Fibroblast of lung (primary cell): Measurements from ENCODE around the gene TYW1. TPM values are rescaled to one million over a fixed set of nuclear protein-coding genes. Genes with fewer than 3 reads are reported as not detected.
"Not testable (repeated sequence)": the region's sequence is repeated elsewhere in the genome, so short reads cannot be mapped to it uniquely, and the experiment has no call there.

Experiments used
- DNase-seq, 2 donors: peaks; one replicate each; pipeline versions ENCODE4 v3.0.0 to v3.0.0-alpha.2; 2010; ENCODE audit warnings: low read depth in 2 of 2
- H2AFZ ChIP-seq: 2 replicates; pipeline ENCODE4 v1.5.1; 2012; ENCODE audit warnings: low read length, control low read depth, inconsistent platforms
- H3K27ac ChIP-seq: 2 replicates; pipeline ENCODE4 v1.5.1; 2011; ENCODE audit warnings: low read length, control low read depth; ENCODE audit not compliant: insufficient read depth
- H3K27me3 ChIP-seq: 2 replicates; pipeline ENCODE4 v1.5.1; 2011; ENCODE audit warnings: mild to moderate bottlenecking, low read length; ENCODE audit not compliant: control insufficient read depth, insufficient read depth
- H3K36me3 ChIP-seq: 2 replicates; pipeline ENCODE4 v1.5.1; 2011; ENCODE audit warnings: low read length; ENCODE audit not compliant: control insufficient read depth, insufficient read depth
- H3K4me1 ChIP-seq: 2 replicates; pipeline ENCODE4 v1.5.1; 2011; ENCODE audit warnings: low read length; ENCODE audit not compliant: control insufficient read depth, insufficient read depth; ENCODE audit errors: extremely low read depth
- H3K4me2 ChIP-seq: 2 replicates; pipeline ENCODE4 v1.5.1; 2011; ENCODE audit warnings: low read length, control low read depth; ENCODE audit not compliant: insufficient read depth; ENCODE audit errors: extremely low read depth
- H3K4me3 ChIP-seq, 4 experiments: fragments of 200-600 bp in 1 of 4; sonication (generic) in 1 of 4; replicated peaks in 1 of 4; 2 replicates each; pipeline ENCODE4 v1.5.1; 2011 to 2016; ENCODE audit warnings: low read length in 4 of 4, low read depth in 3 of 4, mild to moderate bottlenecking in 3 of 4, control low read depth in 2 of 4, inconsistent platforms in 1 of 4, mixed read lengths in 1 of 4; ENCODE audit not compliant: insufficient read depth in 1 of 4; ENCODE audit errors: control extremely low read depth in 1 of 4
- H3K79me2 ChIP-seq: 2 replicates; pipeline ENCODE4 v1.5.1; 2012; ENCODE audit warnings: mild to moderate bottlenecking, low read length, inconsistent platforms; ENCODE audit not compliant: control insufficient read depth, insufficient read depth
- H3K9ac ChIP-seq: 2 replicates; pipeline ENCODE4 v1.5.1; 2011; ENCODE audit warnings: mild to moderate bottlenecking, low read length, control low read depth; ENCODE audit not compliant: insufficient read depth
- H3K9me3 ChIP-seq: 2 replicates; pipeline ENCODE4 v1.5.1; 2012; ENCODE audit warnings: low read depth, low read length; ENCODE audit not compliant: control insufficient read depth, insufficient read depth
- H4K20me1 ChIP-seq: 2 replicates; pipeline ENCODE4 v1.5.1; 2011; ENCODE audit warnings: low read length; ENCODE audit not compliant: control insufficient read depth, insufficient read depth; ENCODE audit errors: extremely low read depth
- EZH2 ChIP-seq: IDR thresholded peaks from 2 replicates; pipeline ENCODE4 v1.5.1; 2012; ENCODE audit warnings: low read length, control low read depth, mild to moderate bottlenecking; ENCODE audit errors: missing control alignments
- polyA plus RNA-seq, 2 donors: library from polyadenylated mRNA; depleted of rRNA in 1 of 2; stranded (reverse) in 1 of 2; unstranded in 1 of 2; fragments of >200 nt; gene quantifications; 2 replicates each; pipeline ENCODE4 v1.2.1, GENCODE V29; 2011 to 2012; ENCODE audit warnings: missing spikeins in 1 of 2
- total RNA-seq: library from RNA; depleted of rRNA; stranded (reverse); fragments of >200 nt; gene quantifications from 2 replicates; pipeline ENCODE4 v1.2.1, GENCODE V29; 2014
- TF ChIP-seq, protein P1 (sequence below), 2 donors: IDR thresholded peaks in 1 of 2; conservative IDR thresholded peaks in 1 of 2; 1 replicate in 1 of 2; 2 replicates in 1 of 2; pipeline ENCODE4 v1.5.1; 2011 to 2012; ENCODE audit warnings: low read length in 2 of 2, control low read depth in 1 of 2, inconsistent platforms in 1 of 2, low read depth in 1 of 2, mild to moderate bottlenecking in 1 of 2

Gene TYW1
- total and polyA plus RNA-seq, 2 donors (not counting 1 experiment from before 2014, with no cell fraction given), result 16.7 to 25.1 TPM

DNA sequence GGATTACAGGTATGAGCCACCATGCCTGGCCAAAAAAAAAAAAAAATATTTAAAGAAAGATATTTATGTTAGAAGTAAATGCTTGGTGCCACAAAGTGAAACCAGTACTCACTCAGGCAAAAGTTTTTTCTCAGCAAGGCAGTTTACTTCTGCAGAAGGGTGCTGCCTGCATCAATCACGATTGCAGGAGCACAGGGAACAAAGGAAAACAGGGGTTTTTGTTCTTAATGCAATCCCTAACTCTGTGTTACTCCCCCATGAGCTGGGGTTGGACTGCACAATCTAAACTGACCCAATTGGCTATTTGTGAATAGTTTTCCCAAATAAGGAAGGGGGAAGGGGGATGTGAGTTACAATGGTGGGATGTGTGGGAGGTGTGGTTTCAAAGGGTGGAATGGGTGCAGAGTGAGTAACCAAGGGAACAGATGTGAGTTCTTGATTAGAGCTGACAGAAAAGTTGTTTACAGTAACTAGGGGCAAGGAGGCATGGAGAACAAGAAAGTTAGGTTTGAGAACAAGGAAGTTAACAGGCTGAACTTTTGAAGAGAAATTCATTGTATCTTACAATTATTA lies 255.4 kb downstream of the TYW1 start:
- H3K27ac ChIP-seq, result no peak overlapping the region
- peak in 1 of 2 donors; percentile 13 for DNase-seq
- TF ChIP-seq, protein P1, sequence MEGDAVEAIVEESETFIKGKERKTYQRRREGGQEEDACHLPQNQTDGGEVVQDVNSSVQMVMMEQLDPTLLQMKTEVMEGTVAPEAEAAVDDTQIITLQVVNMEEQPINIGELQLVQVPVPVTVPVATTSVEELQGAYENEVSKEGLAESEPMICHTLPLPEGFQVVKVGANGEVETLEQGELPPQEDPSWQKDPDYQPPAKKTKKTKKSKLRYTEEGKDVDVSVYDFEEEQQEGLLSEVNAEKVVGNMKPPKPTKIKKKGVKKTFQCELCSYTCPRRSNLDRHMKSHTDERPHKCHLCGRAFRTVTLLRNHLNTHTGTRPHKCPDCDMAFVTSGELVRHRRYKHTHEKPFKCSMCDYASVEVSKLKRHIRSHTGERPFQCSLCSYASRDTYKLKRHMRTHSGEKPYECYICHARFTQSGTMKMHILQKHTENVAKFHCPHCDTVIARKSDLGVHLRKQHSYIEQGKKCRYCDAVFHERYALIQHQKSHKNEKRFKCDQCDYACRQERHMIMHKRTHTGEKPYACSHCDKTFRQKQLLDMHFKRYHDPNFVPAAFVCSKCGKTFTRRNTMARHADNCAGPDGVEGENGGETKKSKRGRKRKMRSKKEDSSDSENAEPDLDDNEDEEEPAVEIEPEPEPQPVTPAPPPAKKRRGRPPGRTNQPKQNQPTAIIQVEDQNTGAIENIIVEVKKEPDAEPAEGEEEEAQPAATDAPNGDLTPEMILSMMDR (conservative IDR thresholded peaks at IDR 0.05 in 1 of 2, IDR thresholded peaks at IDR 0.05 in 1 of 2; ENCODE audit: low read depth in 1 of 2, low read length in 2 of 2), result no peak
- no peak for TF ChIP-seq EZH2
- H3K9ac ChIP-seq, result no peak overlapping the region
- H3K27me3 ChIP-seq, result no peaks in the 10 kb centered on the region
- no peaks in the 10 kb centered on the region for H3K4me1 ChIP-seq
- no peak overlapping the region for H3K4me3 ChIP-seq
- H3K79me2 ChIP-seq, result no peaks in the 10 kb centered on the region
- no peak overlapping the region for H3K4me2 ChIP-seq
- no peaks in the 10 kb centered on the region for H4K20me1 ChIP-seq
- no peak overlapping the region for H2AFZ ChIP-seq
- no peaks in the 10 kb centered on the region for H3K36me3 ChIP-seq
- H3K9me3 ChIP-seq, result no peaks in the 10 kb centered on the region

DNA sequence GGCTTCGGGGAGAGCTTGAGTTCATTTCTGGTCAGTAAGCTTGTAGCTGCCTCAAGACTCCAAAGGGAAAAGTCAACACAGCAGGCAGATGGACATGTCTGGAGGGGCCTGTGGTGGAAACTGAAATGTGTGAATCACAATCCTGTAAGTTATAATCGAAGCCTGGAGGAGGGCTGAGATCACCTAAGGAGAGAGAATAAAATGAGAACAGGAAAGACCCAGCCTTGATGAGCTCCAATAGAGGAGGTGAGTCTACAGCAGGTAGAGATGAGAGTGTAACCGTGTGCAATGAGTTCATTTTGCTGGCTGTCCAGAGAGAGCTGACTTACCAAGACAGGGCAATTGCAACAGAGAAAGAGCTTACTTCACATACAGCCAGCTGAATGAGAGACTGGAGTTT lies 258.4 kb downstream of the TYW1 start:
- H3K36me3 ChIP-seq, H3K4me1 ChIP-seq, H3K27ac ChIP-seq, H3K79me2 ChIP-seq, DNase-seq, H3K4me3 ChIP-seq, H4K20me1 ChIP-seq, H3K9ac ChIP-seq, H3K27me3 ChIP-seq, H2AFZ ChIP-seq, H3K4me2 ChIP-seq, H3K9me3 ChIP-seq: not testable (repeated sequence)

DNA sequence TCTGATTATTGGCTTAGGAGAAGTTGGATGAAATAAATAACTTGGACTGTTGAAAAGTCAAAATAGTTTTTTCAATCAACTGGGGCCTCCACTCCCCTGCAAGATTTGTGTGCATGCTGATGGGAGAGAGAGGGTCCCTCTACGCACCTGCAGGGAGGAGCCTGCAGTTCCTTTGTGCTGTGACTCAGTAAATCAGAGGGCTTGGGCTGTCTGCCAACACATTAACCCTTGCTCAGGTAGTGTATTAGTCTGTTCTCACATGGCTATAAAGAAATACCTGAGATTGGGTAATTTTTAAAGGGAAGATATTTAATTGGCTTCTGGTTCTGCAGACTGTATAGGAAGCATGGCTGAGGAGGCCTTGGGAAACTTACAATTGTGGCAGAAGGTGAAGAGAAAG lies 261.1 kb downstream of the TYW1 start:
- H4K20me1 ChIP-seq, H3K4me2 ChIP-seq, H3K9me3 ChIP-seq, H3K4me1 ChIP-seq, DNase-seq, H3K27me3 ChIP-seq, H3K9ac ChIP-seq, H3K36me3 ChIP-seq, H3K4me3 ChIP-seq, H2AFZ ChIP-seq, H3K27ac ChIP-seq, H3K79me2 ChIP-seq: not testable (repeated sequence)

DNA sequence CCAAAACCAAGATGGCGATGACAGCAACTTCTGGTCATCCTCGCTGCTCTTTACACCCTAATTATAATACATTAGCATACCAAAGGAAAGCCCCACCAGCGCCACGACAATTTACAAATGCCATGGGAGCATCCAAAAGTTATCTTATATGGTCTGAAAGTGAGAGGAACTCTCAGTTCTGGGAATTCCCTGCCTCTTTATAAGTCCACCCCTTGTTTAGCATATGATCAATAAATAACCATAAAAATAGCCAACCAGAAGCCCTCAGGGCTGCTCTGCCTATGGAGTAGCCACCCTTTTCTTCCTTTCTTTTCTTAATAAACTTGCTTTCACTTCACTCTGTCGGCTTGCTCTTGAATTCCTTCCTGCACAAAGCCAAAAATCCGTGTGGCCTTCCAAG lies 262.7 kb downstream of the TYW1 start:
- not testable (repeated sequence) for H4K20me1 ChIP-seq, H2AFZ ChIP-seq, H3K27me3 ChIP-seq, H3K9me3 ChIP-seq, H3K4me1 ChIP-seq, H3K4me2 ChIP-seq, DNase-seq, H3K36me3 ChIP-seq, H3K27ac ChIP-seq, H3K79me2 ChIP-seq, H3K9ac ChIP-seq, H3K4me3 ChIP-seq

DNA sequence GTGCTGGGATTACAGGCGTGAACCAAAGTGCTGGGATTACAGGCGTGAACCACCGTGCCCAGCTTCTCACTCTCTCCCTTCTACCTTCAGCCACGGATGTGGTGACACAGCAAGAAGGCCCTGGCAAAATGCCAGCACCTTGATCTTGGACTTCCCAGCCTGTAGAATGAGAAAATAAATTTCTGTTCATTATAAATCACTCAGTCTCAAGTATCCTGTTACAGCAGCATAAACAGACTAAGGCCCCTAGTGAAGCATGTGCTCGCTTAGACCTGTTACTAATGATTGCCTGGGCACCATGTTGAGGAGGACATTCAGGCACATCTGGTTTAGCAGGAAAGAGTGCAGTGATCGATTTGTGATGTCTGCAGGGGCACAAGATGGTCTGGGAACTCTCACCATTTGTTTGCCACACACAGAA lies 263.5 kb downstream of the TYW1 start:
- H2AFZ ChIP-seq, H3K9ac ChIP-seq, H3K4me3 ChIP-seq, H3K4me1 ChIP-seq, H3K4me2 ChIP-seq, H3K79me2 ChIP-seq, H4K20me1 ChIP-seq, H3K27ac ChIP-seq, H3K36me3 ChIP-seq, H3K27me3 ChIP-seq, H3K9me3 ChIP-seq, DNase-seq: not testable (repeated sequence)

DNA sequence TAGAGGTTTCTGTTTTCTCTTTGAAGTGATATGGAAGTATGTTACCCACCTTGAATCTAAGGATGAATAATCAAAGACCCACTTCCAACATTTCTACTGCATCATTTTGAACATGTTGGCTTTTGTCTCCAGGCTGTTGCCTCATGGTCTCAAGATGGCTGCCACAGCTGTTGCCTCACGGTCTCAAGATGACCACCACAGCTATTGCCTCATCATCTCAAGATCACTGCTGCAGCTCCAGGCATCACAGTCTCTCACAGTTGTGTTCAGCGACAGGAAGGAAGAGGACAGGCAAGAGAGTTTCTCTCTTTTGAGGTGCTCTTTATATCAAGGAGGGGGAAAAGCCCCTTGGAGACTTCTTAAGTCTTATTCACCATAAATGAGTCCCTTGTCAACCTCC lies 267.4 kb downstream of the TYW1 start:
- H3K36me3 ChIP-seq, H3K4me1 ChIP-seq, H3K9me3 ChIP-seq, H2AFZ ChIP-seq, H3K4me2 ChIP-seq, H3K79me2 ChIP-seq, H3K9ac ChIP-seq, H3K27me3 ChIP-seq, H4K20me1 ChIP-seq, H3K4me3 ChIP-seq, H3K27ac ChIP-seq: not testable (repeated sequence)
- DNase-seq, result peak in 1 of 2 donors; percentile 4
